IPS-NIHi7 (cell line): ENCODE results near the gene RPS21.
"Not testable (repeated sequence)": the region's sequence is repeated elsewhere in the genome, so short reads cannot be mapped to it uniquely, and the experiment has no call there.

Source experiments
- DNase-seq: peaks from one replicate; pipeline ENCODE4 v3.0.0; 2012; ENCODE audit warnings: mixed read lengths; ENCODE audit errors: extremely low spot score

The RPS21 gene

GRCh38 chr20:62425281-62426058 is 38.6 kb downstream of the RPS21 start:
- DNase-seq: no peak

GRCh38 chr20:62426059-62426348 is 39.1 kb downstream of the RPS21 start:
- not testable (repeated sequence) for DNase-seq

GRCh38 chr20:62426699-62427131 is 39.8 kb downstream of the RPS21 start:
- DNase-seq: peak; percentile 83

- DNase-seq: peak; percentile 82
These were observed 40.5 kb downstream of the RPS21 start, which contains the start of gene RBBP8NL for GRCh38 chr20:62427172-62428001. Gene RBBP8NL, minus strand, starts transcription at chr20:62427539. Its CDS starts 7,892 bp downstream, at chr20:62419647.

- DNase-seq: no peak
These were observed 41.1 kb downstream of the RPS21 start for GRCh38 chr20:62428002-62428372.

GRCh38 chr20:62428396-62429295 is 41.7 kb downstream of the RPS21 start:
- no peak for DNase-seq

GRCh38 chr20:62429455-62430310 is 42.8 kb downstream of the RPS21 start:
- no peak for DNase-seq

- no peak for DNase-seq
These were observed 43.5 kb downstream of the RPS21 start for GRCh38 chr20:62430311-62430853.

GRCh38 chr20:62430866-62431447 is 44.1 kb downstream of the RPS21 start:
- DNase-seq: no peak

GRCh38 chr20:62433658-62434497 is 47.0 kb downstream of the RPS21 start:
- DNase-seq: no peak

- DNase-seq: no peak
These were observed 49.8 kb downstream of the RPS21 start for GRCh38 chr20:62436692-62437091.

GRCh38 chr20:62437496-62437895 is 50.6 kb downstream of the RPS21 start:
- DNase-seq: no peak

GRCh38 chr20:62437927-62438326 is 51.0 kb downstream of the RPS21 start:
- no peak for DNase-seq
